ENCODE results near the gene ADGRF5. TPM values are rescaled to one million over a fixed set of nuclear protein-coding genes. Genes with fewer than 3 reads are reported as not detected.

ADGRF5 gene
- total and polyA plus RNA-seq, 10 of the 15 experiments (the other 5 are each of a cell fraction or from before 2014, with no cell fraction given) = 0.01 to 0.13 TPM; not detected in 8

DNA sequence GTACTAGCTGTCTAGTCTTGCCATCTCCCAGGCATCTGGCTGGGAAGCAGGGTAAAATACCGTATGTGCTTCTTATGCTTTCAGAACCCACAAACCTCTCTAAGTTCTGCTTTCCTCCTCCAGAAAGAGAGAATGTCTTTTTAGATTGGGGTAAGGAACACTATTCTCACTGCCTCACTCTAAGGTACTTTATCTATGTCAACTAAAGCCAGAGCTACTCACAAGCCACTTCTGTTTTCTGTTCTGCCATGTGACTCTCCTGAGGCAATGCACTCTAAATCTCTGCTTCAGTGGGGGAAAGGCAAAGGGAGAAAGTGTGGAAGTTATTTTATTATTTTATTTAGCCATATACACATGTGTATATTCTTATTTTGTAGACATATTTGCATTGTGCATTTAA lies 112.9 kb downstream of the ADGRF5 start:
- Histone ChIP-seq H3K27me3 (replicated peaks in 1 of 2; ENCODE audit: control insufficient read depth in 2 of 2, insufficient read depth in 2 of 2, low read length in 1 of 2) (no peaks in the 10 kb centered on the region), H3K36me3 (ENCODE audit: control insufficient read depth in 2 of 2, insufficient read depth in 2 of 2, low read length in 1 of 2) (no peaks in the 10 kb centered on the region), H2AFZ (ENCODE audit: control insufficient read depth, low read depth, low read length) (no peak overlapping the region), H3K79me2 (ENCODE audit: control insufficient read depth, insufficient read depth, low read length) (no peaks in the 10 kb centered on the region), H3K9me3 (replicated peaks; ENCODE audit: control insufficient read depth, insufficient read depth, low read length) (no peaks in the 10 kb centered on the region), H3K9ac (ENCODE audit: control insufficient read depth, insufficient read depth, low read length) (no peak overlapping the region), H3K27ac (ENCODE audit: control insufficient read depth, insufficient read depth) (no peak overlapping the region), H4K20me1 (ENCODE audit: control insufficient read depth, insufficient read depth) (no peaks in the 10 kb centered on the region), H3K4me1 (ENCODE audit: control insufficient read depth, insufficient read depth, low read length) (no peaks in the 10 kb centered on the region), H3K4me2 (ENCODE audit: control insufficient read depth, insufficient read depth) (no peak overlapping the region), H3K4me3 (no peak overlapping the region)
- no peak for TF ChIP-seq POLR2A (IDR thresholded peaks at IDR 0.05; ENCODE audit: low read depth, low read length)
- no peak for TF ChIP-seq MEF2A (IDR thresholded peaks at IDR 0.05; ENCODE audit: insufficient read depth, low read depth, low read length)
- no peak for TF ChIP-seq TARDBP (IDR thresholded peaks at IDR 0.05; ENCODE audit: borderline replicate concordance)
- no peak for TF ChIP-seq PML (IDR thresholded peaks at IDR 0.05; ENCODE audit: low read length)
- no peak for TF ChIP-seq CHD2 (IDR thresholded peaks at IDR 0.05; ENCODE audit: borderline replicate concordance, low read depth, low read length)
- no peak for TF ChIP-seq HDAC6 (IDR thresholded peaks at IDR 0.05; ENCODE audit: unreplicated experiment)
- TF ChIP-seq, protein P1, sequence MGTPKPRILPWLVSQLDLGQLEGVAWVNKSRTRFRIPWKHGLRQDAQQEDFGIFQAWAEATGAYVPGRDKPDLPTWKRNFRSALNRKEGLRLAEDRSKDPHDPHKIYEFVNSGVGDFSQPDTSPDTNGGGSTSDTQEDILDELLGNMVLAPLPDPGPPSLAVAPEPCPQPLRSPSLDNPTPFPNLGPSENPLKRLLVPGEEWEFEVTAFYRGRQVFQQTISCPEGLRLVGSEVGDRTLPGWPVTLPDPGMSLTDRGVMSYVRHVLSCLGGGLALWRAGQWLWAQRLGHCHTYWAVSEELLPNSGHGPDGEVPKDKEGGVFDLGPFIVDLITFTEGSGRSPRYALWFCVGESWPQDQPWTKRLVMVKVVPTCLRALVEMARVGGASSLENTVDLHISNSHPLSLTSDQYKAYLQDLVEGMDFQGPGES (IDR thresholded peaks at IDR 0.05) = no peak
- WGBS (ENCODE audit: insufficient coverage, insufficient replicate concordance, low lambda C conversion rate, missing lambda C conversion rate) = 0% methylated on average over 1 of the region's 1 CpG
- no peak for ATAC-seq
- in situ Hi-C loops (cut with MboI) (no loop called here), intact Hi-C loops (cut with micrococcal nuclease; ENCODE audit: unreplicated experiment) (no loop called here)
- RAD21 ChIA-PET (ENCODE audit: unreplicated experiment) = no interaction called here
- SMC1A ChIA-PET (ENCODE audit: uncharacterized antibody, unreplicated experiment) = no interaction called here
- no peak for FAIRE-seq
- CTCF ChIA-PET = no interaction called here
- no peak for DNase-seq (ENCODE audit: low read depth, low spot score)
- BruUV-seq (replicated peaks) = no TSS peak
- POLR2A ChIA-PET = no interaction called here

Other genes starting within 250 kb of the ADGRF5 start
- gene TDRD6, start 234.1 kb downstream of the ADGRF5 start, total RNA-seq (2014; rRNA removed) = not detected in 2 replicates
- gene TDRD6, start 234.1 kb downstream of the ADGRF5 start, total RNA-seq (2014; rRNA removed; fragmentation: Illumina TruSeq; extraction: Trizol) = not detected in 2 replicates
- gene TDRD6, start 234.1 kb downstream of the ADGRF5 start, total RNA-seq (2021) = not detected in 2 replicates
- not detected in 2 replicates for gene TDRD6, start 234.1 kb downstream of the ADGRF5 start, polyA plus RNA-seq (2011; rRNA removed)
- gene TDRD6, start 234.1 kb downstream of the ADGRF5 start, polyA plus RNA-seq (2014; fragmentation: Illumina TruSeq; extraction: Trizol) = not detected in 2 replicates
- gene TDRD6, start 234.1 kb downstream of the ADGRF5 start, polyA plus RNA-seq (2014; fragmentation: Nextera tagmentation; extraction: Ambion mirVana) = not detected
- gene TDRD6, start 234.1 kb downstream of the ADGRF5 start, polyA plus RNA-seq (2014; rRNA removed) = not detected in 2 replicates
- gene TDRD6, start 234.1 kb downstream of the ADGRF5 start, polyA plus RNA-seq (2016; fragmentation: Nextera tagmentation; extraction: Ambion mirVana) = not detected
- not detected in 2 replicates for gene PLA2G7, start 186.6 kb downstream of the ADGRF5 start, total RNA-seq (2014; rRNA removed)
- gene PLA2G7, start 186.6 kb downstream of the ADGRF5 start, total RNA-seq (2014; rRNA removed; fragmentation: Illumina TruSeq; extraction: Trizol) = not detected in 2 replicates
- not detected in 2 replicates for gene PLA2G7, start 186.6 kb downstream of the ADGRF5 start, total RNA-seq (2021)
- not detected in 2 replicates for gene PLA2G7, start 186.6 kb downstream of the ADGRF5 start, polyA plus RNA-seq (2011; rRNA removed)
- gene PLA2G7, start 186.6 kb downstream of the ADGRF5 start, polyA plus RNA-seq (2014; fragmentation: Illumina TruSeq; extraction: Trizol) = not detected in 2 replicates
- not detected for gene PLA2G7, start 186.6 kb downstream of the ADGRF5 start, polyA plus RNA-seq (2014; fragmentation: Nextera tagmentation; extraction: Ambion mirVana)
- gene PLA2G7, start 186.6 kb downstream of the ADGRF5 start, polyA plus RNA-seq (2014; rRNA removed) = not detected in 2 replicates
- not detected for gene PLA2G7, start 186.6 kb downstream of the ADGRF5 start, polyA plus RNA-seq (2016; fragmentation: Nextera tagmentation; extraction: Ambion mirVana)
- gene ANKRD66, start 175.0 kb downstream of the ADGRF5 start, total RNA-seq (2014; rRNA removed) = not detected in 2 replicates
- not detected in 2 replicates for gene ANKRD66, start 175.0 kb downstream of the ADGRF5 start, total RNA-seq (2014; rRNA removed; fragmentation: Illumina TruSeq; extraction: Trizol)
- not detected in 2 replicates for gene ANKRD66, start 175.0 kb downstream of the ADGRF5 start, total RNA-seq (2021)
- not detected in 2 replicates for gene ANKRD66, start 175.0 kb downstream of the ADGRF5 start, polyA plus RNA-seq (2011; rRNA removed)
- gene ANKRD66, start 175.0 kb downstream of the ADGRF5 start, polyA plus RNA-seq (2014; fragmentation: Illumina TruSeq; extraction: Trizol) = not detected in 2 replicates
- not detected for gene ANKRD66, start 175.0 kb downstream of the ADGRF5 start, polyA plus RNA-seq (2014; fragmentation: Nextera tagmentation; extraction: Ambion mirVana)
- gene ANKRD66, start 175.0 kb downstream of the ADGRF5 start, polyA plus RNA-seq (2014; rRNA removed) = not detected in 2 replicates
- gene ANKRD66, start 175.0 kb downstream of the ADGRF5 start, polyA plus RNA-seq (2016; fragmentation: Nextera tagmentation; extraction: Ambion mirVana) = not detected
- gene MEP1A, start 128.5 kb downstream of the ADGRF5 start, total RNA-seq (2014; rRNA removed) = not detected in 2 replicates
- not detected in 2 replicates for gene MEP1A, start 128.5 kb downstream of the ADGRF5 start, total RNA-seq (2014; rRNA removed; fragmentation: Illumina TruSeq; extraction: Trizol)
- gene MEP1A, start 128.5 kb downstream of the ADGRF5 start, total RNA-seq (2021) = not detected in 2 replicates
- not detected in 2 replicates for gene MEP1A, start 128.5 kb downstream of the ADGRF5 start, polyA plus RNA-seq (2011; rRNA removed)
- not detected in 2 replicates for gene MEP1A, start 128.5 kb downstream of the ADGRF5 start, polyA plus RNA-seq (2014; fragmentation: Illumina TruSeq; extraction: Trizol)
- not detected for gene MEP1A, start 128.5 kb downstream of the ADGRF5 start, polyA plus RNA-seq (2014; fragmentation: Nextera tagmentation; extraction: Ambion mirVana)
- gene MEP1A, start 128.5 kb downstream of the ADGRF5 start, polyA plus RNA-seq (2014; rRNA removed) = not detected in 2 replicates
- not detected for gene MEP1A, start 128.5 kb downstream of the ADGRF5 start, polyA plus RNA-seq (2016; fragmentation: Nextera tagmentation; extraction: Ambion mirVana)
- not detected in 2 replicates for gene ADGRF1, start 120.4 kb upstream of the ADGRF5 start, total RNA-seq (2014; rRNA removed)
- not detected in 2 replicates for gene ADGRF1, start 120.4 kb upstream of the ADGRF5 start, total RNA-seq (2014; rRNA removed; fragmentation: Illumina TruSeq; extraction: Trizol)
- gene ADGRF1, start 120.4 kb upstream of the ADGRF5 start, total RNA-seq (2021) = 0.05 and 0.08 TPM in 2 replicates
- gene ADGRF1, start 120.4 kb upstream of the ADGRF5 start, polyA plus RNA-seq (2011; rRNA removed) = not detected in 2 replicates
- not detected in 2 replicates for gene ADGRF1, start 120.4 kb upstream of the ADGRF5 start, polyA plus RNA-seq (2014; fragmentation: Illumina TruSeq; extraction: Trizol)
- gene ADGRF1, start 120.4 kb upstream of the ADGRF5 start, polyA plus RNA-seq (2014; fragmentation: Nextera tagmentation; extraction: Ambion mirVana) = not detected
- gene ADGRF1, start 120.4 kb upstream of the ADGRF5 start, polyA plus RNA-seq (2014; rRNA removed) = not detected in 2 replicates
- not detected for gene ADGRF1, start 120.4 kb upstream of the ADGRF5 start, polyA plus RNA-seq (2016; fragmentation: Nextera tagmentation; extraction: Ambion mirVana)

Measured in GM12878 (cell line).